ENCODE data around the gene DPY19L3.

DPY19L3 gene

GRCh38 chr19:32396046-32396652, 9.4 kb upstream of the DPY19L3 start:
- Histone ChIP-seq H3K27me3 (ENCODE audit: low read length) (no peaks in the 10 kb centered on the region), H3K4me3 (ENCODE audit: insufficient read depth, low read length, poor library complexity, severe bottlenecking) (no peak overlapping the region), H4K20me1 (ENCODE audit: low read depth, low read length) (no peaks in the 10 kb centered on the region), H3K79me2 (ENCODE audit: insufficient read depth, low read length) (no peaks in the 10 kb centered on the region), H3K36me3 (ENCODE audit: low read length) (no peaks in the 10 kb centered on the region), H3K27ac (ENCODE audit: low read depth, low read length) (no peak overlapping the region), H3K9ac (ENCODE audit: low read length) (no peak overlapping the region), H3K9me2 (replicated peaks; ENCODE audit: insufficient read depth, low read length) (no peaks in the 10 kb centered on the region), H3K9me3 (ENCODE audit: insufficient read depth, low read length) (no peaks in the 10 kb centered on the region), H3F3A (ENCODE audit: insufficient read depth) (no peaks in the 10 kb centered on the region), H2AFZ (ENCODE audit: low read depth, low read length, severe bottlenecking) (no peak overlapping the region), H3K4me2 (ENCODE audit: low read depth, low read length, poor library complexity, severe bottlenecking) (no peak overlapping the region)
- TF ChIP-seq, protein P1, sequence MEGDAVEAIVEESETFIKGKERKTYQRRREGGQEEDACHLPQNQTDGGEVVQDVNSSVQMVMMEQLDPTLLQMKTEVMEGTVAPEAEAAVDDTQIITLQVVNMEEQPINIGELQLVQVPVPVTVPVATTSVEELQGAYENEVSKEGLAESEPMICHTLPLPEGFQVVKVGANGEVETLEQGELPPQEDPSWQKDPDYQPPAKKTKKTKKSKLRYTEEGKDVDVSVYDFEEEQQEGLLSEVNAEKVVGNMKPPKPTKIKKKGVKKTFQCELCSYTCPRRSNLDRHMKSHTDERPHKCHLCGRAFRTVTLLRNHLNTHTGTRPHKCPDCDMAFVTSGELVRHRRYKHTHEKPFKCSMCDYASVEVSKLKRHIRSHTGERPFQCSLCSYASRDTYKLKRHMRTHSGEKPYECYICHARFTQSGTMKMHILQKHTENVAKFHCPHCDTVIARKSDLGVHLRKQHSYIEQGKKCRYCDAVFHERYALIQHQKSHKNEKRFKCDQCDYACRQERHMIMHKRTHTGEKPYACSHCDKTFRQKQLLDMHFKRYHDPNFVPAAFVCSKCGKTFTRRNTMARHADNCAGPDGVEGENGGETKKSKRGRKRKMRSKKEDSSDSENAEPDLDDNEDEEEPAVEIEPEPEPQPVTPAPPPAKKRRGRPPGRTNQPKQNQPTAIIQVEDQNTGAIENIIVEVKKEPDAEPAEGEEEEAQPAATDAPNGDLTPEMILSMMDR (IDR thresholded peaks at IDR 0.05; ENCODE audit: insufficient read depth, low read length, poor library complexity, severe bottlenecking): no peak

DNA sequence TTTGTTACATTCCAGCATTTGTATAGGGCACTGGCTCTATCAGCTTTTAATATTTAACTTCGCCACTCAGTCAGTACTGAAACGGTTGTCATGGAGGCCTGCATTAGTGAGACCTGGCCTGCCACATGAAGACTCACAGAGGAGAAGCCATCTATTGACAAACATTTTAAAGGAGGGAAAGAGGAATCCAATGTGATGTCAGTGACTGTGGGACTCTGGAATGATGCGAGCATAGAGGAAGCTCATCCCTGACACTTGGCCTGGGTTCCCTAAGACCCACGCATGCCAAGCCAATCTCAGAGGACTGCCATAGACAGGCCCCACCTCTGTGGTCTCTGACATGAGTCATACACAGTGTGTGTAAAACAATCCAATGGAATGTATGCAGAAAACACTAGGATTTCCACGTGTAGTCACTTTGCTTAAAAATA, 7.9 kb upstream of the DPY19L3 start:
- no peak overlapping the region for H3K27ac ChIP-seq (ENCODE audit: low read depth, low read length)
- H3K9ac ChIP-seq (ENCODE audit: low read length): no peak overlapping the region
- no peaks in the 10 kb centered on the region for H3K9me3 ChIP-seq (ENCODE audit: insufficient read depth, low read length)
- H3K36me3 ChIP-seq (ENCODE audit: low read length): no peaks in the 10 kb centered on the region
- H3K4me3 ChIP-seq (ENCODE audit: insufficient read depth, low read length, poor library complexity, severe bottlenecking): no peak overlapping the region
- no peaks in the 10 kb centered on the region for H3K27me3 ChIP-seq (ENCODE audit: low read length)
- H3K4me2 ChIP-seq (ENCODE audit: low read depth, low read length, poor library complexity, severe bottlenecking): no peak overlapping the region
- TF ChIP-seq, protein P1 (IDR thresholded peaks at IDR 0.05; ENCODE audit: insufficient read depth, low read length, poor library complexity, severe bottlenecking): no peak
- TF ChIP-seq EZH2phosphoT487 (conservative IDR thresholded peaks at IDR 0.05; ENCODE audit: low read length): no peak
- no peak overlapping the region for H2AFZ ChIP-seq (ENCODE audit: low read depth, low read length, severe bottlenecking)
- H3K9me2 ChIP-seq (replicated peaks; ENCODE audit: insufficient read depth, low read length): no peaks in the 10 kb centered on the region
- H3K79me2 ChIP-seq (ENCODE audit: insufficient read depth, low read length): no peaks in the 10 kb centered on the region
- H4K20me1 ChIP-seq (ENCODE audit: low read depth, low read length): no peaks in the 10 kb centered on the region
- no peaks in the 10 kb centered on the region for H3F3A ChIP-seq (ENCODE audit: insufficient read depth)

DNA sequence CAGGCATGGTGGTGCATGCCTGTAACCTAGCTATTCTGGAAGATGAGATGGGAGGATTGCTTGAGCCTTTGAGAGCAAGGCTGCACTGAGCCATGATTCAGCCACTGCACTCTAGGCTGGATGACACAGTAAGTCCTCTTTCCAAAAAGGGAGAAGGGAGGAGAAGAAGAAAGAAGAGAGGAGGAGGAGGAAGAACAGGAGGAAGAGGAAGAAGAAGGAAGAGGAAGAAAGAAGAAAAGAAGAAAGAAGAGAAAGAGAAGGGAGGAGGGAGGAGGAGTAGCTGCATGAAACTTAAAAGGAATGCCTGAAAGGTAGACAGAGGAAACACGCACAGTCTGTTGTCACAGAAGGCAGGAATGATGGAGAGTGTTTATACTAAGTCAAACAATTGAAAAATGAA, 3.6 kb upstream of the DPY19L3 start:
- no peak overlapping the region for H3K4me2 ChIP-seq (ENCODE audit: low read depth, low read length, poor library complexity, severe bottlenecking)
- H3K9ac ChIP-seq (ENCODE audit: low read length): no peak overlapping the region
- no peaks in the 10 kb centered on the region for H3K9me3 ChIP-seq (ENCODE audit: insufficient read depth, low read length)
- H3K27me3 ChIP-seq (ENCODE audit: low read length): no peaks in the 10 kb centered on the region
- no peak overlapping the region for H2AFZ ChIP-seq (ENCODE audit: low read depth, low read length, severe bottlenecking)
- TF ChIP-seq EZH2phosphoT487 (conservative IDR thresholded peaks at IDR 0.05; ENCODE audit: low read length): no peak
- TF ChIP-seq, protein P1 (IDR thresholded peaks at IDR 0.05; ENCODE audit: insufficient read depth, low read length, poor library complexity, severe bottlenecking): no peak
- no peak overlapping the region for H3K27ac ChIP-seq (ENCODE audit: low read depth, low read length)
- H4K20me1 ChIP-seq (ENCODE audit: low read depth, low read length): no peaks in the 10 kb centered on the region
- H3F3A ChIP-seq (ENCODE audit: insufficient read depth): no peaks in the 10 kb centered on the region
- peaks cover 17% of the 10 kb centered on the region; the same call in 1 of the 2 replicates for H3K79me2 ChIP-seq (ENCODE audit: insufficient read depth, low read length)
- H3K9me2 ChIP-seq (replicated peaks; ENCODE audit: insufficient read depth, low read length): no peaks in the 10 kb centered on the region
- no peak overlapping the region for H3K4me3 ChIP-seq (ENCODE audit: insufficient read depth, low read length, poor library complexity, severe bottlenecking)
- H3K36me3 ChIP-seq (ENCODE audit: low read length): no peaks in the 10 kb centered on the region

Measured in SU-DHL-6 (cell line).